AG04449 (cell line): ENCODE measurements around the gene SDK1.

Experiments
- CTCF ChIA-PET: fragments of 350-600 bp; formaldehyde crosslinking; extraction: SDS; loops from one replicate; lab custom pipeline; 2021; ENCODE audit warnings: antibody characterized with exemption; lab: Yijun Ruan, JAX
- POLR2A ChIA-PET: fragments of 400-600, 350-600 bp; formaldehyde crosslinking; extraction: SDS; loops from one replicate; lab custom pipeline; 2020; ENCODE audit warnings: antibody characterized with exemption, inconsistent platforms; lab: Yijun Ruan, JAX
- DNase-seq: peaks from one replicate; pipeline ENCODE4 v3.0.0-alpha.2; 2010; ENCODE audit warnings: low read depth, low spot score
- H3K4me3 ChIP-seq: 2 replicates; pipeline ENCODE4 v1.5.1; 2011; ENCODE audit warnings: low read depth, mild to moderate bottlenecking, control low read depth, low read length
- TF ChIP-seq, protein P1 (sequence below): IDR thresholded peaks from one replicate; pipeline ENCODE4 v1.5.1; 2011; ENCODE audit warnings: mild to moderate bottlenecking, moderate library complexity, low read length, control low read depth, inconsistent platforms; ENCODE audit not compliant: insufficient read depth; ENCODE audit errors: missing control alignments

SDK1 gene

DNA sequence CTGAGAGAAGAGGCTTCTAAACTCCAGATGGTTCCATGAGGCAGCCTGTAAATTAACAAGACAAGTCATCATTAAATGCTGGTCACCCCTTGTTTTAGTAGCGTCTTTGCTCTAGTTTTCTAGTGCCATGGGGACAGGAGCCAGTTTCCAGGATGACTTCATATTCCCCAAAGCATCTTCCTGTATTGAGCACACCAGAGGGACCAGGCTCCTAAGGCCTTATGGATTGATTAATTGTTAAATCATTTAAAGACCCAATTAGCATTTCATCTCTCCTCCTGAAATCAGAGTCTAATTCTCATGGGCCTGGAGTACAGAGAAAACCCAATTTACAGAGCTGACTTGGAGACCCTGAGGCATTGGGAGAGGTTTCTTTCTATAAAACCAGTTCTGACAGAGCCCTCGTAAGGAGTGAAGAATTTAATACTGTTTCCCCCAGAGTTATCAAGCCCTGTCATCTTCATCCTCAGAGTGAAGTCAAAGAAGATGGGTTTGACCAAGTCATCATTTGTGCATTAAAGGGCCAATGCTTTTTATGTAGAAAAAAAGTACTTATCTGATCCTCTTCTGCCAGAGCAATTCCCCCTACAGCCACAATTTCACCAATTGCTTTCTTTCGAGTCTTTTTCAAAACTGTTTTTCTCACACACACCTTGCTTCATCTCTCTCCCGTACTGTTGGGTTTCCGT, 678.7 kb downstream of the SDK1 start:
- DNase-seq, result no peak
- ChIA-PET CTCF (no interaction called here), POLR2A (no interaction called here)
- no peak overlapping the region for H3K4me3 ChIP-seq
- TF ChIP-seq, protein P1, sequence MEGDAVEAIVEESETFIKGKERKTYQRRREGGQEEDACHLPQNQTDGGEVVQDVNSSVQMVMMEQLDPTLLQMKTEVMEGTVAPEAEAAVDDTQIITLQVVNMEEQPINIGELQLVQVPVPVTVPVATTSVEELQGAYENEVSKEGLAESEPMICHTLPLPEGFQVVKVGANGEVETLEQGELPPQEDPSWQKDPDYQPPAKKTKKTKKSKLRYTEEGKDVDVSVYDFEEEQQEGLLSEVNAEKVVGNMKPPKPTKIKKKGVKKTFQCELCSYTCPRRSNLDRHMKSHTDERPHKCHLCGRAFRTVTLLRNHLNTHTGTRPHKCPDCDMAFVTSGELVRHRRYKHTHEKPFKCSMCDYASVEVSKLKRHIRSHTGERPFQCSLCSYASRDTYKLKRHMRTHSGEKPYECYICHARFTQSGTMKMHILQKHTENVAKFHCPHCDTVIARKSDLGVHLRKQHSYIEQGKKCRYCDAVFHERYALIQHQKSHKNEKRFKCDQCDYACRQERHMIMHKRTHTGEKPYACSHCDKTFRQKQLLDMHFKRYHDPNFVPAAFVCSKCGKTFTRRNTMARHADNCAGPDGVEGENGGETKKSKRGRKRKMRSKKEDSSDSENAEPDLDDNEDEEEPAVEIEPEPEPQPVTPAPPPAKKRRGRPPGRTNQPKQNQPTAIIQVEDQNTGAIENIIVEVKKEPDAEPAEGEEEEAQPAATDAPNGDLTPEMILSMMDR, result no peak

- ChIA-PET POLR2A (no interaction called here), CTCF (no interaction called here)
- TF ChIP-seq, protein P1, result no peak
- no peak for DNase-seq
- no peak overlapping the region for H3K4me3 ChIP-seq
Observed at GRCh38 chr7:3980300-3980643, 679.2 kb downstream of the SDK1 start.

GRCh38 chr7:3981281-3981680, 680.2 kb downstream of the SDK1 start:
- TF ChIP-seq, protein P1, result no peak
- no peak for DNase-seq
- ChIA-PET POLR2A (no interaction called here), CTCF (no interaction called here)
- H3K4me3 ChIP-seq, result no peak overlapping the region

GRCh38 chr7:3984456-3984855, 683.4 kb downstream of the SDK1 start:
- POLR2A ChIA-PET, result no interaction called here
- TF ChIP-seq, protein P1, result no peak
- CTCF ChIA-PET, result no interaction called here
- no peak for DNase-seq
- no peak overlapping the region for H3K4me3 ChIP-seq

- no peak overlapping the region for H3K4me3 ChIP-seq
- ChIA-PET CTCF (no interaction called here), POLR2A (no interaction called here)
- TF ChIP-seq, protein P1, result no peak
- DNase-seq, result no peak
Observed at GRCh38 chr7:3986927-3987326, 685.9 kb downstream of the SDK1 start.

DNA sequence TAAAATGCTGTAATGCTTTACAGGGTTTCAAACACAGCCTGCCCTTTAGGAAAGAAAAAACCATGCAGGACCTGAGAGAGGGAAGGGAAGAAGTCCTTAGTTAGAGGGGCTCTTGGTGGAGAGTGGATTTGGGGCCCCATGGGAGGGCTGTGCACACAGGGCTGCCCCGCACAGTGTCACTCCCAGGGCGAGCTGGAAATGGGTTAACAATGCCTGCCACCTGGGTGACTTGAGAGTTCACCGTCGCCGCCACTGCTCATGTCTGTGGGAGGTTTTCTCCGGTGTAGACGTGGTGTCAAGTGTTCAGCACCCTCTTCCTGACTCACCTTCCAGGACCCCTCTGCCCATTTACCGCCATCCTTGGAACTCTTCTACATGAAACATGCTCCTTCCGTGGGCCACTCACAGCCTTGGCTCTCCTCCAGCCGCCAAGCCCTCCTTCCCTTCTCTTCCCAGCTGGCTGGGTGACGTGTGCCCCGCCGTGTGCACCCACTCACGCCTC, 686.4 kb downstream of the SDK1 start:
- DNase-seq, result no peak
- CTCF ChIA-PET, result no interaction called here
- TF ChIP-seq, protein P1, result no peak
- POLR2A ChIA-PET, result no interaction called here
- no peak overlapping the region for H3K4me3 ChIP-seq
